GM21717 (cell line): Measurements from ENCODE around the gene REV3L.

ENCODE experiments used
- ATAC-seq: cut with Tn5 transposase; IDR thresholded peaks from one replicate; pipeline ENCODE4 v1.9.1; 2021; ENCODE audit warnings: mild to moderate bottlenecking, moderate library complexity; ENCODE audit not compliant: unreplicated experiment

The REV3L gene

GRCh38 chr6:111427341-111428116, 55.5 kb downstream of the REV3L start:
- ATAC-seq = peak; percentile 75

- ATAC-seq = no peak
Measured at GRCh38 chr6:111423960-111424846, 58.8 kb downstream of the REV3L start.

GRCh38 chr6:111423055-111423633, 59.9 kb downstream of the REV3L start:
- ATAC-seq = no peak

GRCh38 chr6:111418971-111419693, 63.9 kb downstream of the REV3L start:
- no peak for ATAC-seq

GRCh38 chr6:111417946-111418345, 65.1 kb downstream of the REV3L start:
- ATAC-seq = no peak

GRCh38 chr6:111417181-111417585, 65.8 kb downstream of the REV3L start:
- no peak for ATAC-seq

GRCh38 chr6:111416529-111416928, 66.5 kb downstream of the REV3L start:
- ATAC-seq = no peak

GRCh38 chr6:111414373-111414772, 68.6 kb downstream of the REV3L start:
- no peak for ATAC-seq

GRCh38 chr6:111411978-111412566, 70.9 kb downstream of the REV3L start:
- peak; percentile 68 for ATAC-seq

- ATAC-seq = no peak
Measured at GRCh38 chr6:111411046-111411445, 72.0 kb downstream of the REV3L start.

GRCh38 chr6:111410371-111410770, 72.6 kb downstream of the REV3L start:
- no peak for ATAC-seq

- no peak for ATAC-seq
Measured at GRCh38 chr6:111409430-111409829, 73.6 kb downstream of the REV3L start.

- no peak for ATAC-seq
Measured at GRCh38 chr6:111407686-111408085, 75.3 kb downstream of the REV3L start.

GRCh38 chr6:111406200-111406721, 76.8 kb downstream of the REV3L start:
- ATAC-seq = peak; percentile 99

GRCh38 chr6:111403388-111403787, 79.6 kb downstream of the REV3L start:
- no peak for ATAC-seq

- no peak for ATAC-seq
Measured at GRCh38 chr6:111399626-111400025, 83.4 kb downstream of the REV3L start.

GRCh38 chr6:111388681-111389080, 94.3 kb downstream of the REV3L start:
- no peak for ATAC-seq

- no peak for ATAC-seq
Measured at GRCh38 chr6:111382476-111383294, 100.3 kb downstream of the REV3L start.

GRCh38 chr6:111381728-111382127, 101.3 kb downstream of the REV3L start:
- no peak for ATAC-seq
